Transverse colon (tissue), 4 donors: ENCODE results near the gene PALM3. TPM values are rescaled to one million over a fixed set of nuclear protein-coding genes. Genes with fewer than 3 reads are reported as not detected.

ENCODE experiments used
- DNase-seq: peaks from one replicate; pipeline ENCODE4 v3.0.0-alpha.2; 2019
- H3K27ac ChIP-seq, 4 donors: fragments of 200-600 bp; sonication (generic); 2 replicates each; pipeline ENCODE4 v1.5.1; 2016 to 2018; ENCODE audit warnings: inconsistent platforms in 4 of 4
- H3K27me3 ChIP-seq: fragments of 200-600 bp; sonication (generic); 2 replicates; pipeline ENCODE4 v1.5.1; 2017; ENCODE audit warnings: inconsistent platforms
- H3K36me3 ChIP-seq, 4 donors: fragments of 200-600 bp; sonication (generic); 2 replicates each; pipeline ENCODE4 v1.5.1; 2017 to 2019; ENCODE audit warnings: inconsistent platforms in 4 of 4
- H3K4me1 ChIP-seq, 4 donors: fragments of 200-600 bp; sonication (generic); 2 replicates each; pipeline ENCODE4 v1.5.1; 2017 to 2020; ENCODE audit warnings: inconsistent platforms in 4 of 4
- H3K4me3 ChIP-seq, 4 donors: fragments of 200-600 bp; sonication (generic); 1 replicate in 1 of 4; 2 replicates in 3 of 4; pipeline versions ENCODE4 v1.5.1 to v1.6.1; 2017 to 2019; ENCODE audit warnings: inconsistent platforms in 4 of 4
- H3K9me3 ChIP-seq, 2 donors: fragments of 200-600 bp; sonication (generic); 2 replicates each; pipeline ENCODE4 v1.5.1; 2017 to 2019; ENCODE audit warnings: inconsistent platforms in 2 of 2
- EP300 ChIP-seq: sonication (generic); formaldehyde crosslinking; IDR thresholded peaks from one replicate; pipeline ENCODE4 v1.6.1; 2017; ENCODE audit warnings: antibody characterized with exemption, low read depth
- POLR2A ChIP-seq: fragments of 450-650 bp; IDR thresholded peaks from one replicate; pipeline ENCODE4 v1.6.1; 2016; ENCODE audit warnings: antibody characterized with exemption, mild to moderate bottlenecking, moderate library complexity
- POLR2AphosphoS5 ChIP-seq, 3 donors: sonication (generic); formaldehyde crosslinking; IDR thresholded peaks; one replicate each; pipeline ENCODE4 v1.6.1; 2016; ENCODE audit warnings: antibody characterized with exemption in 3 of 3
- WGBS, 2 donors: methylation state at CpG; one replicate each; pipeline ENCODE4 v1.1.5; 2018; ENCODE audit warnings: low coverage in 1 of 2; 5-methylcytosine and 5-hydroxymethylcytosine counted together
- in situ Hi-C, 4 donors: fragments of 200-750 bp; cut with MboI; loops; one replicate each; pipeline versions ENCODE4 v1.15.0 to v1.15.1; 2017; ENCODE audit warnings: low sequenced_read_pairs in 3 of 4, low pct_ligation_motif_present in 1 of 4, low pct_unique_long_range_greater_than_20kb in 1 of 4
- intact Hi-C: fragments of 100-400 bp; cut with DNase I; formaldehyde crosslinking; loops from one replicate; pipeline ENCODE4 v1.15.1; 2023; ENCODE audit warnings: low total_unique reads
- total RNA-seq, 4 donors: library from RNA; depleted of rRNA; stranded (reverse); fragments of >200 nt; gene quantifications; one replicate each; pipeline ENCODE4 v1.1.0, GENCODE V29; 2016
- TF ChIP-seq, protein P1 (sequence below), 5 experiments: fragments of 200-600 bp in 3 of 5; fragments of 450-650 bp in 2 of 5; sonication (generic) in 3 of 5; IDR thresholded peaks; 1 replicate in 2 of 5; 2 replicates in 3 of 5; pipeline ENCODE4 v1.5.1; 2016 to 2017; ENCODE audit warnings: antibody characterized with exemption in 5 of 5, inconsistent platforms in 3 of 5, mild to moderate bottlenecking in 2 of 5, moderate library complexity in 1 of 5

Gene PALM3
- total RNA-seq, 4 donors from 2014 or later: 0.14 to 0.32 TPM; not detected in 2

DNA sequence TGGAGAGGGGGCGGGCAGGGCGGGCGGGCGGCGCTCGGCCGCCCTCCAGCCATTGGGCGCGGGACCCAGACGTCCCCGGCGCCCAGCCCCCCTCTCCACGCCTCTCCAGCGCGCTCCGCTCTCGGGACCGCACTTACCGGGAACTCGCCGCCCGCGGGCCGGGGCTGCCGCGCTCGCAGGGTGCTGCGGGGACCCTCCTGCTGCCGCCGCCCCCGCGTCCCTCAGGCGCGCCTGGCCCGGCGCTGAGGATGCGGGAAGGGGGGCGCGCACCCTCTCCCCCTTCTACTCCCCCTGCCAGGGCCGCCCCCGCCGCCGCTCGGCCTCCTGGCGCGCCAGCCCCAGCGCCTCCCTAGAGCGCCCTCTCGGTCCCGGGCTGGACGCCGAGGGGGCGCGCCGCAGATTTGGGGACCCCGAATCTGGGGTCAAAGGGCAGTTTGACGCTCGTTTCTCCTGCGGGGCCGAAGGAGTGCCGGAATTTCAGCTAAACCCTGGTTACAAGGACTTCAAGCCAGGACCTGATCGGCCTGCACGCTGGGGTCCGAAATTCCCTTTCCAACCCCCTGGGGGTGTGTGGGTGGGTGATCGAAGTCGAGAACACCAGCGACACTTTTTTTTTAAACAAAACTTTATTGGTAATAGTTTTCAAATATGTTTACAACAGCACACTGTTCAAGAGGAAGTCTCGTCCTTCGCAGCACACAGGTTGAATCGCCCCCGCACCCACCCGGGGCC is 29.4 kb upstream of the PALM3 start:
- Histone ChIP-seq H3K27me3 (no peaks in the 10 kb centered on the region), H3K9me3 (no peaks in the 10 kb centered on the region), H3K27ac (peak overlapping the region; percentile 94 to 100 (median 97)), H3K4me1 (peaks cover 5 to 20% (median 11%) of the 10 kb centered on the region in 4 donors), H3K36me3 (peaks cover 0 to 9% (median 0%) of the 10 kb centered on the region in 4 donors), H3K4me3 (peak overlapping the region; percentile 56 to 95 (median 78))
- intact Hi-C loops: no loop called here
- in situ Hi-C loops: no loop called here
- DNase-seq: peak; percentile 89
- WGBS, 2 donors: 0% methylated on average over 2 to 22 of the region's 72 CpGs
- TF ChIP-seq POLR2AphosphoS5 (IDR thresholded peaks at IDR 0.05) (peak; percentile 70 to 83 (median 73)), POLR2A (peak; percentile 49), EP300 (no peak)
- TF ChIP-seq, protein P1, sequence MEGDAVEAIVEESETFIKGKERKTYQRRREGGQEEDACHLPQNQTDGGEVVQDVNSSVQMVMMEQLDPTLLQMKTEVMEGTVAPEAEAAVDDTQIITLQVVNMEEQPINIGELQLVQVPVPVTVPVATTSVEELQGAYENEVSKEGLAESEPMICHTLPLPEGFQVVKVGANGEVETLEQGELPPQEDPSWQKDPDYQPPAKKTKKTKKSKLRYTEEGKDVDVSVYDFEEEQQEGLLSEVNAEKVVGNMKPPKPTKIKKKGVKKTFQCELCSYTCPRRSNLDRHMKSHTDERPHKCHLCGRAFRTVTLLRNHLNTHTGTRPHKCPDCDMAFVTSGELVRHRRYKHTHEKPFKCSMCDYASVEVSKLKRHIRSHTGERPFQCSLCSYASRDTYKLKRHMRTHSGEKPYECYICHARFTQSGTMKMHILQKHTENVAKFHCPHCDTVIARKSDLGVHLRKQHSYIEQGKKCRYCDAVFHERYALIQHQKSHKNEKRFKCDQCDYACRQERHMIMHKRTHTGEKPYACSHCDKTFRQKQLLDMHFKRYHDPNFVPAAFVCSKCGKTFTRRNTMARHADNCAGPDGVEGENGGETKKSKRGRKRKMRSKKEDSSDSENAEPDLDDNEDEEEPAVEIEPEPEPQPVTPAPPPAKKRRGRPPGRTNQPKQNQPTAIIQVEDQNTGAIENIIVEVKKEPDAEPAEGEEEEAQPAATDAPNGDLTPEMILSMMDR (IDR thresholded peaks at IDR 0.05): peak in 3 of 5 experiments; percentile 23 to 52 (median 47)

DNA sequence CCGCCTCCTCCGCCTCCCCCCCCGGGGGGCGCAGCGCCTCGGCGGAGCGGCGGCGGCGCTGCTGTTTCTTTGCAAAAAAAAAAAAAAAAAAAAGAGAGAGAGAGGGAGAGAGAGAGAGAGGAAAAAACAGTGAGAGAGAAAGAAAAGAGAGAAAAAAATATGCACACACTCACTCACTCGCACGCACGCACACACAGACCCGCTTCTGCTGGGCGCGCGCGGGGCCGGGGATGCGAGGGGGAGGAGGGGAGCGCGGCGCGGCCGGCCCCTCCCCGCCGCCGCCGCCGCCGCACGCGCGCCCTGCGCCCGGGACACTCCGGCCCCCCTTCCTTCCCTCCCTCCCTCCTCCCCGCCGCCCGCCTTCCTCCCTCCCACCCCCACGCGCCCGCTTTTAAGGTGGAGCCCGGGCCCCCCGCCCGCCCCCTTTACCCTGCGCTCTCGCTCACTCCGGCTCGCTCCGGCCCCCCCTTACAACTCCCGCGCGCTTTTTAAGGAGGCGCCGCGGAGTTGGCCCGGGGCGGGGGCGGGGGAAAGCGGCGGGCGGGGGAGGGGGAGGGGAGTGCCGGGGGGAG is 28.7 kb upstream of the PALM3 start, which contains the start of gene SAMD1:
Gene SAMD1, minus strand, starts transcription at position 243 of the 572 bp plus-strand sequence.
- H3K27me3 ChIP-seq: no peaks in the 10 kb centered on the region
- H3K36me3 ChIP-seq: peaks cover 0 to 9% (median 0%) of the 10 kb centered on the region in 4 donors
- in situ Hi-C loops: no loop called here
- peak; percentile 93 for DNase-seq
- intact Hi-C loops: no loop called here
- TF ChIP-seq POLR2AphosphoS5 (IDR thresholded peaks at IDR 0.05) (no peak), EP300 (no peak), POLR2A (no peak)
- TF ChIP-seq, protein P1 (IDR thresholded peaks at IDR 0.05): no peak
- WGBS, 2 donors: 0 to 2% methylated on average over 3 to 33 of the region's 65 CpGs
- peaks cover 5 to 20% (median 13%) of the 10 kb centered on the region in 4 donors for H3K4me1 ChIP-seq
- H3K27ac ChIP-seq: peak within 1 kb of the TSS; percentile 94 to 100 (median 97)
- peak within 1 kb of the TSS; percentile 56 to 95 (median 78) for H3K4me3 ChIP-seq
- no peaks in the 10 kb centered on the region for H3K9me3 ChIP-seq

GRCh38 chr19:14089662-14090508 is 28.0 kb upstream of the PALM3 start:
- DNase-seq: peak; percentile 63
- in situ Hi-C loops (no loop called here), intact Hi-C loops (no loop called here)
- 2% methylated on average over 20 of the region's 142 CpGs; no CpG with 5 or more reads in 1 of the 2 donors for WGBS, 2 donors
- peaks cover 5 to 22% (median 13%) of the 10 kb centered on the region in 4 donors for H3K4me1 ChIP-seq
- H3K9me3 ChIP-seq: no peaks in the 10 kb centered on the region
- peaks cover 0 to 9% (median 0%) of the 10 kb centered on the region in 4 donors for H3K36me3 ChIP-seq
- no peaks in the 10 kb centered on the region for H3K27me3 ChIP-seq
- H3K4me3 ChIP-seq: peak overlapping the region; percentile 56 to 95 (median 76)
- TF ChIP-seq, protein P1 (IDR thresholded peaks at IDR 0.05): peak in 1 of 5 experiments; percentile 7
- TF ChIP-seq POLR2AphosphoS5 (IDR thresholded peaks at IDR 0.05) (no peak), POLR2A (no peak)
- H3K27ac ChIP-seq: peak overlapping the region; percentile 94 to 100 (median 97)

DNA sequence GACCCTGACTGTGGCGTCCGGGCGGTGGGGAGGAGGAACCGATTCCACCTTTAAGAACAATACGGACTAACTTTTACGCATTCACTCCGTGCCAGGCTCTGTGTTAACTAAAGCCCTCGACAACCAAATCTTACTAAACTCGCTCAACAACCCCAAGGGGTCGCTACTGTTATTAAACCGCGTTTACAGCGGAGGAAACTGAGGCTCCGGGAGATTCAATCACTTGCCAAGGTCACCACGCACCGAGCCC is 27.5 kb upstream of the PALM3 start:
- in situ Hi-C loops (no loop called here), intact Hi-C loops (no loop called here)
- DNase-seq: no peak
- no peaks in the 10 kb centered on the region for H3K9me3 ChIP-seq
- H3K27me3 ChIP-seq: no peaks in the 10 kb centered on the region
- peak overlapping the region; percentile 35 to 100 (median 83) for H3K27ac ChIP-seq
- peak overlapping the region in 3 of 4 donors; percentile 56 to 95 (median 92) for H3K4me3 ChIP-seq
- WGBS, 2 donors: 9% methylated on average over 16 of the region's 16 CpGs; no CpG with 5 or more reads in 1 of the 2 donors
- H3K36me3 ChIP-seq: peaks cover 0 to 9% (median 0%) of the 10 kb centered on the region in 4 donors
- TF ChIP-seq POLR2A (no peak), POLR2AphosphoS5 (IDR thresholded peaks at IDR 0.05) (no peak), EP300 (no peak)
- TF ChIP-seq, protein P1 (IDR thresholded peaks at IDR 0.05): no peak
- H3K4me1 ChIP-seq: peaks cover 5 to 22% (median 13%) of the 10 kb centered on the region in 4 donors
